SK-N-SH treated with all-trans-retinoic acid at 6 μM for 48 hours (cell line): ENCODE measurements around the gene TACR1.

Experiments
- ATAC-seq: fragments of 200-7000 bp; cut with Tn5 transposase; 3 replicates; pipeline ENCODE4 v1.9.1; 2020; ENCODE audit warnings: mild to moderate bottlenecking, moderate library complexity
- ARNTL ChIP-seq: fragments of 450-650 bp; formaldehyde crosslinking; IDR thresholded peaks from 2 replicates; pipeline ENCODE4 v1.5.0; 2020; ENCODE audit warnings: low read depth, mild to moderate bottlenecking, moderate library complexity, borderline replicate concordance
- BACH2 ChIP-seq: fragments of 250-450 bp; sonication (Bioruptor Pico); IDR thresholded peaks from 2 replicates; pipeline ENCODE4 v1.9.0; 2021; ENCODE audit warnings: mild to moderate bottlenecking, borderline replicate concordance
- CSDC2 ChIP-seq: fragments of 250-450 bp; sonication (Bioruptor Pico); IDR thresholded peaks from 2 replicates; pipeline ENCODE4 v1.5.0; 2020; ENCODE audit warnings: mild to moderate bottlenecking, moderate library complexity
- GLIS3 ChIP-seq: fragments of 250-450 bp; sonication (Bioruptor Pico); IDR thresholded peaks from 2 replicates; pipeline ENCODE4 v1.5.0; 2020; ENCODE audit warnings: mild to moderate bottlenecking, moderate library complexity
- ISL1 ChIP-seq: fragments of 250-450 bp; sonication (Bioruptor Pico); IDR thresholded peaks from 2 replicates; pipeline ENCODE4 v2.1.2; 2022; ENCODE audit warnings: mild to moderate bottlenecking, moderate library complexity
- OSR1 ChIP-seq: fragments of 250-450 bp; sonication (Bioruptor Pico); IDR thresholded peaks from 2 replicates; pipeline ENCODE4 v1.8.0; 2022; ENCODE audit warnings: moderate library complexity, mild to moderate bottlenecking, inconsistent platforms
- POU6F1 ChIP-seq: fragments of 250-450 bp; sonication (Bioruptor Pico); IDR thresholded peaks from 2 replicates; pipeline ENCODE4 v1.8.0; 2021; ENCODE audit warnings: low read depth, mild to moderate bottlenecking, moderate library complexity, borderline replicate concordance
- PPARA ChIP-seq: fragments of 250-450 bp; sonication (Bioruptor Pico); IDR thresholded peaks from 2 replicates; pipeline ENCODE4 v1.5.0; 2020; ENCODE audit warnings: mild to moderate bottlenecking, borderline replicate concordance
- RARB ChIP-seq: fragments of 250-450 bp; sonication (Bioruptor Pico); IDR thresholded peaks from 2 replicates; pipeline ENCODE4 v1.8.0; 2021; ENCODE audit warnings: mild to moderate bottlenecking, moderate library complexity
- SNAI2 ChIP-seq: fragments of 250-450 bp; sonication (Bioruptor Pico); IDR thresholded peaks from 2 replicates; pipeline ENCODE4 v1.5.0; 2020; ENCODE audit warnings: mild to moderate bottlenecking, moderate library complexity
- TCF4 ChIP-seq: fragments of 250-450 bp; sonication (Bioruptor Pico); IDR thresholded peaks from 2 replicates; pipeline ENCODE4 v1.8.0; 2021; ENCODE audit warnings: mild to moderate bottlenecking, moderate library complexity, borderline replicate concordance
- TOX ChIP-seq: fragments of 250-450 bp; sonication (Bioruptor Pico); IDR thresholded peaks from 2 replicates; pipeline ENCODE4 v1.8.0; 2021; ENCODE audit warnings: mild to moderate bottlenecking, moderate library complexity, borderline replicate concordance
- ZC3H10 ChIP-seq: fragments of 250-450 bp; sonication (Bioruptor Pico); IDR thresholded peaks from 2 replicates; pipeline ENCODE4 v1.5.1; 2021; ENCODE audit warnings: mild to moderate bottlenecking, moderate library complexity
- ZFP3 ChIP-seq: fragments of 250-450 bp; sonication (Bioruptor Pico); IDR thresholded peaks from 2 replicates; pipeline ENCODE4 v1.5.0; 2020; ENCODE audit warnings: mild to moderate bottlenecking, moderate library complexity
- ZFP30 ChIP-seq: fragments of 450-650 bp; formaldehyde crosslinking; IDR thresholded peaks from 2 replicates; pipeline ENCODE4 v1.5.0; 2022; ENCODE audit warnings: mild to moderate bottlenecking, moderate library complexity
- ZNF565 ChIP-seq: fragments of 450-650 bp; formaldehyde crosslinking; conservative IDR thresholded peaks from 2 replicates; pipeline ENCODE4 v1.5.0; 2020; ENCODE audit warnings: low read depth, mild to moderate bottlenecking, moderate library complexity
- ZNF70 ChIP-seq: fragments of 450-650 bp; formaldehyde crosslinking; IDR thresholded peaks from 2 replicates; pipeline ENCODE4 v1.5.0; 2020; ENCODE audit warnings: mild to moderate bottlenecking, moderate library complexity
- TF ChIP-seq, protein P1 (sequence below): fragments of 250-450 bp; sonication (Bioruptor Pico); IDR thresholded peaks from 2 replicates; pipeline ENCODE4 v1.5.0; 2020; ENCODE audit warnings: mild to moderate bottlenecking, moderate library complexity
- TF ChIP-seq, protein P2 (sequence below): fragments of 250-450 bp; sonication (Bioruptor Pico); IDR thresholded peaks from 2 replicates; pipeline ENCODE4 v1.5.1; 2020; ENCODE audit warnings: low read depth, mild to moderate bottlenecking, moderate library complexity
- TF ChIP-seq, protein P3 (sequence below): fragments of 250-450 bp; sonication (Bioruptor Pico); IDR thresholded peaks from 2 replicates; pipeline ENCODE4 v1.5.1; 2021; ENCODE audit warnings: mild to moderate bottlenecking, moderate library complexity
- TF ChIP-seq, protein P4 (sequence below): fragments of 250-450 bp; sonication (Bioruptor Pico); IDR thresholded peaks from 2 replicates; pipeline ENCODE4 v1.8.0; 2020; ENCODE audit warnings: mild to moderate bottlenecking, moderate library complexity, borderline replicate concordance

Gene TACR1

DNA sequence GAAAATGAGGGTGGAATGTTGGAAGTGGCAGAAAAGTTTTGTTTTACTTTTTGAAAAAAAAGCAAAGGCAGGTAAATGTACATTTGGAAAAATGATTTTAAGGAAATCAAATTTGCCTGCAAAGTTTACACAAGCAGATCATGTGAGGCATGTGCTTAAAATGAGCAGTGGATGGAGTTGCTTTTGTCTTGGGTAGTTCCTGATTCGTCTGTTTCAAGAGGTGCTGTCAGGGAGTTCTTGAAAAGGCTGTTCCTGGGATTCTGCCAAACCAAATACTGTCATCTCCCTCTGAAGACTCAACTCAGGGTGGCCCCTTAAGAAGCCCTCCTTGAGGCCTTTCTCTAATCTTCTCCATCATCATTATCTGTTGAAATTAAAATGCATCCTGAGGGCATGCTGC, 59.0 kb downstream of the TACR1 start:
- TF ChIP-seq, protein P1, sequence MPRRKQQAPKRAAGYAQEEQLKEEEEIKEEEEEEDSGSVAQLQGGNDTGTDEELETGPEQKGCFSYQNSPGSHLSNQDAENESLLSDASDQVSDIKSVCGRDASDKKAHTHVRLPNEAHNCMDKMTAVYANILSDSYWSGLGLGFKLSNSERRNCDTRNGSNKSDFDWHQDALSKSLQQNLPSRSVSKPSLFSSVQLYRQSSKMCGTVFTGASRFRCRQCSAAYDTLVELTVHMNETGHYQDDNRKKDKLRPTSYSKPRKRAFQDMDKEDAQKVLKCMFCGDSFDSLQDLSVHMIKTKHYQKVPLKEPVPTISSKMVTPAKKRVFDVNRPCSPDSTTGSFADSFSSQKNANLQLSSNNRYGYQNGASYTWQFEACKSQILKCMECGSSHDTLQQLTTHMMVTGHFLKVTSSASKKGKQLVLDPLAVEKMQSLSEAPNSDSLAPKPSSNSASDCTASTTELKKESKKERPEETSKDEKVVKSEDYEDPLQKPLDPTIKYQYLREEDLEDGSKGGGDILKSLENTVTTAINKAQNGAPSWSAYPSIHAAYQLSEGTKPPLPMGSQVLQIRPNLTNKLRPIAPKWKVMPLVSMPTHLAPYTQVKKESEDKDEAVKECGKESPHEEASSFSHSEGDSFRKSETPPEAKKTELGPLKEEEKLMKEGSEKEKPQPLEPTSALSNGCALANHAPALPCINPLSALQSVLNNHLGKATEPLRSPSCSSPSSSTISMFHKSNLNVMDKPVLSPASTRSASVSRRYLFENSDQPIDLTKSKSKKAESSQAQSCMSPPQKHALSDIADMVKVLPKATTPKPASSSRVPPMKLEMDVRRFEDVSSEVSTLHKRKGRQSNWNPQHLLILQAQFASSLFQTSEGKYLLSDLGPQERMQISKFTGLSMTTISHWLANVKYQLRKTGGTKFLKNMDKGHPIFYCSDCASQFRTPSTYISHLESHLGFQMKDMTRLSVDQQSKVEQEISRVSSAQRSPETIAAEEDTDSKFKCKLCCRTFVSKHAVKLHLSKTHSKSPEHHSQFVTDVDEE (CRISPR knock-in tag): no peak
- TF ChIP-seq, protein P2, sequence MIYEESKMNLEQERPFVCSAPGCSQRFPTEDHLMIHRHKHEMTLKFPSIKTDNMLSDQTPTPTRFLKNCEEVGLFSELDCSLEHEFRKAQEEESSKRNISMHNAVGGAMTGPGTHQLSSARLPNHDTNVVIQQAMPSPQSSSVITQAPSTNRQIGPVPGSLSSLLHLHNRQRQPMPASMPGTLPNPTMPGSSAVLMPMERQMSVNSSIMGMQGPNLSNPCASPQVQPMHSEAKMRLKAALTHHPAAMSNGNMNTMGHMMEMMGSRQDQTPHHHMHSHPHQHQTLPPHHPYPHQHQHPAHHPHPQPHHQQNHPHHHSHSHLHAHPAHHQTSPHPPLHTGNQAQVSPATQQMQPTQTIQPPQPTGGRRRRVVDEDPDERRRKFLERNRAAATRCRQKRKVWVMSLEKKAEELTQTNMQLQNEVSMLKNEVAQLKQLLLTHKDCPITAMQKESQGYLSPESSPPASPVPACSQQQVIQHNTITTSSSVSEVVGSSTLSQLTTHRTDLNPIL (CRISPR knock-in tag): no peak
- TF ChIP-seq ZNF70 (no peak), ISL1 (CRISPR knock-in tag) (no peak), OSR1 (CRISPR knock-in tag) (no peak), ARNTL (no peak), CSDC2 (CRISPR knock-in tag) (no peak), PPARA (CRISPR knock-in tag) (no peak), SNAI2 (CRISPR knock-in tag) (no peak), GLIS3 (CRISPR knock-in tag) (no peak), ZFP30 (CRISPR knock-in tag) (no peak)
- no peak for ATAC-seq

DNA sequence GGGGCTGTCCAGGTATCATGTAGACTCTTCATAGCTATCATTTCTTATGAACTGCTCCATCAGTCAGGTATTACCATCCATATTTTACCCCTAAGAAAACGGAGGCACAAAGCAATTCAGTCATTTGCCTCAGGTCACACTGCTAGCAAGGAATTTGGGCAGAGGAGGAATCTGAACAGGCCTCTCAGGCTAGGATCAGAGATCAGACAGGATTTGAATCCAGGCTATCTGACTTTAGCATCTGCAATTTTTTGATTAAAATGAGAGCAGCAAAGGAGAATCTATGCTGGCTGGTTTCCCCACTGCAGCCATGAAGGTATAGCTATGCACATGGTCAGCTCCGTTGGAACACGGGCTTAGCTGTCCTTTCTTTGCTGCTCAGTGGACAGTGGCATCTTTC, 60.1 kb downstream of the TACR1 start:
- no peak for TF ChIP-seq POU6F1
- TF ChIP-seq, protein P3, sequence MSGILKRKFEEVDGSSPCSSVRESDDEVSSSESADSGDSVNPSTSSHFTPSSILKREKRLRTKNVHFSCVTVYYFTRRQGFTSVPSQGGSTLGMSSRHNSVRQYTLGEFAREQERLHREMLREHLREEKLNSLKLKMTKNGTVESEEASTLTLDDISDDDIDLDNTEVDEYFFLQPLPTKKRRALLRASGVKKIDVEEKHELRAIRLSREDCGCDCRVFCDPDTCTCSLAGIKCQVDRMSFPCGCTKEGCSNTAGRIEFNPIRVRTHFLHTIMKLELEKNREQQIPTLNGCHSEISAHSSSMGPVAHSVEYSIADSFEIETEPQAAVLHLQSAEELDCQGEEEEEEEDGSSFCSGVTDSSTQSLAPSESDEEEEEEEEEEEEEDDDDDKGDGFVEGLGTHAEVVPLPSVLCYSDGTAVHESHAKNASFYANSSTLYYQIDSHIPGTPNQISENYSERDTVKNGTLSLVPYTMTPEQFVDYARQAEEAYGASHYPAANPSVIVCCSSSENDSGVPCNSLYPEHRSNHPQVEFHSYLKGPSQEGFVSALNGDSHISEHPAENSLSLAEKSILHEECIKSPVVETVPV (CRISPR knock-in tag): no peak
- TF ChIP-seq ZNF70: no peak
- no peak for TF ChIP-seq BACH2
- TF ChIP-seq ZC3H10 (CRISPR knock-in tag): no peak
- TF ChIP-seq, protein P2 (CRISPR knock-in tag): no peak
- no peak for TF ChIP-seq RARB
- TF ChIP-seq ZFP3 (CRISPR knock-in tag): no peak
- TF ChIP-seq PPARA (CRISPR knock-in tag): no peak
- TF ChIP-seq, protein P1 (CRISPR knock-in tag): no peak
- no peak for TF ChIP-seq CSDC2 (CRISPR knock-in tag)
- TF ChIP-seq, protein P4, sequence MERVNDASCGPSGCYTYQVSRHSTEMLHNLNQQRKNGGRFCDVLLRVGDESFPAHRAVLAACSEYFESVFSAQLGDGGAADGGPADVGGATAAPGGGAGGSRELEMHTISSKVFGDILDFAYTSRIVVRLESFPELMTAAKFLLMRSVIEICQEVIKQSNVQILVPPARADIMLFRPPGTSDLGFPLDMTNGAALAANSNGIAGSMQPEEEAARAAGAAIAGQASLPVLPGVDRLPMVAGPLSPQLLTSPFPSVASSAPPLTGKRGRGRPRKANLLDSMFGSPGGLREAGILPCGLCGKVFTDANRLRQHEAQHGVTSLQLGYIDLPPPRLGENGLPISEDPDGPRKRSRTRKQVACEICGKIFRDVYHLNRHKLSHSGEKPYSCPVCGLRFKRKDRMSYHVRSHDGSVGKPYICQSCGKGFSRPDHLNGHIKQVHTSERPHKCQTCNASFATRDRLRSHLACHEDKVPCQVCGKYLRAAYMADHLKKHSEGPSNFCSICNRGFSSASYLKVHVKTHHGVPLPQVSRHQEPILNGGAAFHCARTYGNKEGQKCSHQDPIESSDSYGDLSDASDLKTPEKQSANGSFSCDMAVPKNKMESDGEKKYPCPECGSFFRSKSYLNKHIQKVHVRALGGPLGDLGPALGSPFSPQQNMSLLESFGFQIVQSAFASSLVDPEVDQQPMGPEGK (CRISPR knock-in tag): no peak
- no peak for TF ChIP-seq TCF4 (CRISPR knock-in tag)
- no peak for TF ChIP-seq ZNF565 (CRISPR knock-in tag)
- TF ChIP-seq GLIS3 (CRISPR knock-in tag): no peak
- TF ChIP-seq TOX (CRISPR knock-in tag): no peak
- TF ChIP-seq ISL1 (CRISPR knock-in tag): no peak
- TF ChIP-seq OSR1 (CRISPR knock-in tag): no peak
- ATAC-seq: no peak
